Bone marrow (tissue), 2 donors: Measurements from ENCODE around the gene TNFRSF1A.

Source experiments
- DNase-seq, 2 donors: peaks; one replicate each; lab custom pipeline; 2025; lab: John Stamatoyannopoulos, UW

TNFRSF1A gene

DNA sequence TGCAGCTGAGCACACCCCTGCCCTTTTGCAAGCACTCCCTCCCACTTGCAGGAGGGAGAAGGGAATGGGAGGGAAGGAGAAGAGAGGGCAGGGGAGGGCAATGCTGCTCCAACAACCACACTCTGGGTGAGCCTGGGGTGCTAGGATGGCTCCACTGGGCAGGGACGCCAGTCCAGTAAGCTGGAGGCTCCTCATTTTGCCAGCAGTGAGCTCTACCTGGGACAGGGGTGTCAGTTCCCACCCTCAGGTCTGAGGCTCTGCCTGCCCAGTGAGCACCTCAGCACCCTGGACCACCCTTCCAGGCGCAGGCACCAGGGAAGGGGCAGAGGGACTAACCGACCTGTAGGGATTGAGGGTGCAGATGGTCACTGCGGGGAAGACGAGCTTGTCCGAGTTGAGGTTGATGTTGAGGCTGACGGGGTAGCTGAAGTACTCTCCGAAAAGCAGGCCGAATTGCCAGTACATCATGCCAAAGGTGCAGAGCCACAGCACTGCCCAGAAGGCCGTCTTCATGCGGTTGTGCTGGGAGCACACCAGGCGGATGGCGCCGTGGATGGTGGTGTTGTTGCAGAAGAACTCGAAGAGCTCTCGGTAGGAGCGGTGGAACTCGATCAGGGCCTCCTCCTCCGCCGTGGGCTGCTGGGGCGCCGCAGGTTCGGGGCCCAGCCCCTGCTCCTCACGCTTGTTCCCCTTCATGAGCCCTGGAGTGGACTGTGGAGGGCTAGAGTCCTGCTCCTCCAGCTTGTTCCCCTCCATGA, 32.3 kb upstream of the TNFRSF1A start:
- DNase-seq: no peak

DNA sequence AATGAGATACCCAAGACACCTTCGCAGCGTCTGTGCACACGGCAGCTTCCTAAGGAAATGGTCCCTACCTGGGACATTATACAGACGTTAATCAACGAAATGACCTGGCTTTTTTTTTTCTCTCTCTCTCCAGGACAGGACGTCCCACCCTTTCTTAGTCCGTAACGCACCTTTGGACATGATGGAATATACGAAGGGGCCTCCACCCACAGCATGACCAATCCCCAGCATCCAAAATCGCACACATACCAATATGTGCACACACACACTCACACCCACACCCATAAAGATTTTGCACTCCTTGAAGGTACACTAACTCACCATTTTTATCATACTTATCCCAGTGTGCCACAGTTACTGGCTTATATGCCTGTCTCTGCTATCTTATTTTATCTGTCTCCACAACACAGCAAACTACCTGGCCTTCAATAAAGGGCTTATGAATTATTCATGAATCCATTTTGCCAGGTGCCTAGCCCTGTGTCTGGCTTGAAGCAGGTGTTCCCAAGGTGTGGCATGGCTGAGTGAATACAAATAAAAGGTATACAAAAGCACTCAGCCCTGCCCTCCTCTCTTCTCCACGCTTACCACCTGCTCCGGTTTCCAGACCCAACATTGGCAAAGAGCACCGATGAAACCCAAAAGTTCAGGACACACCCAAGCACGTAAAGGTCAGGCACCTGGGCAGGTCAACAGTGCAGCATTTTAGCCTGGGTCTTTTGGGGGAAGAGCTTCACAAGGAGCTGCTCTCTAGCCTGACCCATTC, 31.3 kb upstream of the TNFRSF1A start:
- no peak for DNase-seq

DNA sequence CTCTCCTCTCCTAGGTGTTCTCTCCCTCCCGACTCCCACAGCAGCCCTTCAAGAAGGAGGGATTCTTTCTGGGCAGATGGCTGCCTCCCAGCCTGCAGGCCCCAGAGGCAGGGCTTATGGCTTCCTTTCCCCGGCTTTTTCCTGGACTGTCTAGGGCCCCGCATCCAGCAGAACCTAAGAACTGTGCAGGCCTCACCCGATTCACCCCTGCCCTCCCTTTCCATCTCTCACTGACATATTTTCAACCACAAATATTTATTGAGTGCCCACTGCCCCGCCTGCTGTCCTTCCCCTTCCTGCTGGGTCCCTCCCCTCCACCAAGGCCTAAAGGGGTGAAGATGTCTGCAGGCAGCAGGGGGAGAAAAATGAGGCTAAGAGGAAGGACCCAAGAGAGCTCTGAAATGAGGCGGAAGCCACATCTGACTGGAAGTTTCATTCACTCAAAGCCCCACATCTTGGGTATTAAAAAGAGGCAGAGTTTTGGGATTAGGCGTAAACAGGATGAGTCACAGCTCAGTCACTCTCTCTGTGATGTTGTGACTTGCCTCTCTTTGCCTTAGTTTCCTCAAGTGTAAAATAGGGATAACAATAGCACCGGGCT, 30.6 kb upstream of the TNFRSF1A start:
- peak in 1 of 2 donors; percentile 87 for DNase-seq

DNA sequence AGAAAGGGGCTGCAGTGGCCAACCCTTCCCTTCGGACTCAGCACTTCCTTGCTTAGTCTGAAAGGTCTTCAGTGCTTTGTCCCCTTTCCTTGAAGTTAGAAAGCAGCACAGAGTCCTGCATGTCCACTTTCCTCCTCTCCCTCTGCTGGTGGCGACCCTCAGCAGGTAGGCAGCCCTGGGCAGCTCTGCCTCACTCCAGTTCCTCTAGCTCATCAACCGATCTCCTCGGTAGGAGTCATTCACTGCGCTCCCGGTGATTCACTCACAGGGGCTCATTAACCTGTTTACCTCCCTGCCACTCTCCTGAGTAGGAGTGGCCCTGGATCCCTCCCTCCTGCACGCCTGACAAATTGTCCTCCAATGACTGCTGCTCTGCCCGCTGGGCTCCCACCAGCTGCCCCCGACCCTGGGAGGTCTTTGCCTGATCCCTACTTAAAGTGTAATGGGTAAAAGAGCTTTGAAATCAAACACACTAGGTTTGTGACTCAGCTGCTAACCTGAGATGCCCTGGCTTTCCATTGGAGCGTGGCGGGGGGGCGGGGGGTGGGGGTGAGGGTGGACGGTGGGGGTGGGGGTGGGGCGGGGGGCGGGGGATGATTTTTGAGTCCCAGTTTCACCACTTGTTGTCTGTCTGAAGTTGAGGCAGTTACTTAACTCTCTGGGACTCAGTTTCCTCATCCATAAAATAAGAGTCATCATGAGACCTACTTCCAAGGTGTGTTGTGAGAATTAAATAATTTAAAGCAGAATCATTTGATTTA, 29.3 kb upstream of the TNFRSF1A start:
- DNase-seq: no peak

DNA sequence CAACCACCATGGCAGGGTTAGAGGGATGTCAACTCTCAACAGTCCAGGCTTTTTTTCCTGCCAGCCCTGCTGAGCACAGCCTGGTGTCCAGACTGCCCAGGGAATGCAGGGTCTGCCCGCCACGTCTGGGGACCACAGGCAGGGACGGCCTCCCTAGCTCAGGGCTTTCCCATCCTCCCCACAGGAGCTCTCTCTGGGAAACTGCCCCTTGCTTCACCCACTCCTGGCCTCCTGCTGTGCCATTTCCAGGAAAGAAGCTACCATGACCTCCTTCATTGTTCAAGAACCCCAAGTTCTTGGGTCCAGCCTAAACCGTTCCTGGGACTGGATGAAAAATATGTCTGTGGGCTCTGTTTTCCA, 28.7 kb upstream of the TNFRSF1A start:
- DNase-seq: no peak

DNA sequence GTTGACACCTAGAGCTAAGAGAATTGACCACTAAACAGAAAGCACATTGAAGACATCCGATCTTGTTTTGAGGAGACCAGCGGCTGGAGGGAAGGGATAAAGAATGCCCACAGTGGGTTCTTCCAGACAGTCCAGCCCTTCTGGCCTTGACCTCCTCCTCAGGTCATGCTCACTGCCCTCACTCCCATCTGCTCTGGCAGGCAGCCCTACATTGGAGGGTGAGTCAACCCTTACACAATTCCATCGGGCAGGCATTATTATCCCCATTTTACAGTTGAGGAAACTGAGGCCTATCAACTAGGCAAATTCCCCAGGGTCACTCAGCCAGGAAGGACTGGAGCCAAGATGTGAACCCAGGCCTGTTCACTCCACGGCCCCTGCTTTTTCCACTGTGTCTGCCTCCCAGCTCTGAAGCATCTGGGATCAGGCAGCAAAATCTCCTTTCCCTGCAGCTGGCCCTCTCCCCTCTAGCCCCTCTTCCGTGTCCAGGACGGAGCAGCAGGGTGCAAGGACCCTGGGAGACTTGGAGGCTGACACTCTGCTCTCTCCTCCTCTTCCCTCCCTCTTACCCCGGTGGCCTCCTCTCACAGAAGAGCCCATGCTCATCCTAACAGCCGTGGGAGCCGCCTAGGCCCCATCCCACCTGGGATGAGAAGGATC, 28.2 kb upstream of the TNFRSF1A start:
- DNase-seq: no peak

DNA sequence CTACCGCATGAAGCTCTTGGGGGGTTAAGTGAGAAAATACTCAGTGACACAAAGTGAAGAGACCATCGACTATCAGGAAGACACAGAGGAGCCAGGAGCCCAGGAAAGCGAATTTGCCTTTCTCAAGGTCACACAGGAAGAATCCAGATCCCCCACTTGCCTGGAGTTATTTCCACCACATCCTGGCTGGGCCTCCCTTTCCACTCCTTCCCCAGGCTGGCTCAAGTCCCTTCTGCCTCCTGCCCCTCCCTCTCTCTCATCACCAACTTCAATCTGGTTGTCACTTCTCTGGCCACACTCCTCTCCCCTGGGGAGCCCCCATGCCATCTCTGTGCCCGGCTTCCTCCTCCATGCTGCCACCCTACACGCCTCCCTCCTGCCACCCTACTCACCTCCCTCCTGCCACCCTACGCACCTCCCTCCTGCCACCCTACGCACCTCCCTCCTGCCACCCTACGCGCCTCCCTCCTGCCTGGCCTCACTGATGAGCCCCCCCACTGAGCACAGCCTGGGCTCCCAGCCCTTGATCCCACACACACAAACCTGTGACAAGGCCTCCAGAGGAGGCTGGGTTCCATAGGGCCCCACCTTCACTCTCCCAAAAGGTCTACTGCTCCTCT, 27.1 kb upstream of the TNFRSF1A start:
- DNase-seq: no peak

DNA sequence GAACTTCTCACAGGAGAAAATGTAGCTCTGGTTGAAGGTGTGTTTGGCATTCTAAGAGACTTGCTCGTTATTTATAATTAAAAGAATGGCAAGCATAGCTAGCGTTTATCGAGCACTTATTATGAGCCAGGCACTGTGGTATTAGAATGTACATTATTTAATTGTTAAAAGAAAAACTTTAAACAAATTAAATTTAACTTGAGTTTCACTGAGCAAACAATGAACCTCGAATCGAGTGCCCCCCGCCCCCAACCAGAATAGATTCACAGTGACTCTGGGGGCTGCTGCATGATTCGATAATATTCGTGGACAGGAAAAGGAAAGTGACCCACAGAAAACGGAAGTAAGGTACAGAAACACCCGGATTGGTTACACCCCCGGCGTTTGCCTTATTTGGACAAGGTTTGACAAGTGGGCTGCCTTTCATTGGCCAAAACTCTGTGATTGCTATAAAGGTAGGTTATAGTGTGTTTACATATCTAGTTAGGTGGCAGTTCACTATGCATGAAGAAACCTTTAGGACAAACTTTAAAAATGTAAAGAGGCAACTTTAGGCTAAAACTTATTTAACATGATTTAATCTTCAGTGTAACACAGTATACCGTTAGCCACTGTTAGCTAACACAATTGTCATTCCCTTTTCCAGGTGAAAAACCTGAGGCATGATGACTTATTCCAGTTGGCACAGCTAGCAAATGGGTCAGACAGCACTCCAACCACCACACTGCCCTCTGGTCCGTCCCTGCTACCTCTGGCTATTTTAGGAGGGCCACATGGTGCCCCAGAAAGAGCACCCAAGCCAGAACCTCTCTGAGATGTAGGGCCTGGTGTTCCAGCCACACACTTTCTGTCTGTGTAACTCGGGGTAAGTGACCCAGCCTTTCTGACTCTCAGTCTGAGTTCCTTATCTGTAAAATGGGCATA, 26.4 kb upstream of the TNFRSF1A start:
- no peak for DNase-seq

DNA sequence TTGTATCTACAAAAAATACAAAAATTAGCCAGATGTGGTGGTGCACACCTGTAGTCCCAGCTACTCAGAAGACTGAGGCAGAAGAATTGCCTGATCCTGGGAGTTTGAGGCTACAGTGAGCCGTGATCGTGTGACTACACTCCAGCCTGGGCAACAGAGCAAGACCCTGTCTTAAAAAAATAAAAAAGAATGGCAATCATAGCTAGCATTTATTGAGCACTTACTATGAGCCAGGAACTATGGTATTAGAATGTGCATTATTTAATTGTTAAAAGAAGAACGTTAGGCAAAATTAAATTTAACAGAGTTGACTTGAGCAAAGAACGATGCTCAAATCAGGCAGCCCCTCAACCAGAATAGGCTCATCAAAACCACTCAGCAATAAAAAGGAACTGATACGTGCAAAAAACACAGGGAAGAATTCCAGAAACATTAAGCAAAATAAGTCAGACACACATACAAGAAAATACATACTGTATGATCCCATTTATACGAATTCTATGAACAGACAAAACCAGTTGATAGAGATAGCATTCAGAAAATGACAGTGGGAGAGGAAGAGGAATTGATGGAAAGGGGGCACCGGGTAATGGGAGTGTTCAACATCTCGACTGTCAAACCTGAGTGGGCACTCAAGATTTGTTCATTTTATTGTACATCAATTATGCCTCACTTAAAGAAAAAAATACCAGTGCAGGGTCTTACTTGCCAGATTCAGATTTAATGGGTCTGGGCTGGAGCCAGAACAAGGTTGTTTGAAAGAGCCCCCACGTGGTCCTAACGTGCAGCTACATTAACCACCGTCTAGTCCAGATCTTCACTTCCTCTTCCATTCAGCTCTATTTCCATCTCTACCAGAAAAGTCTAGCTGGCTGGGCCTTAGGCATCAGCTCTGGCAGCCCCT, 25.4 kb upstream of the TNFRSF1A start:
- peak in 1 of 2 donors; percentile 90 for DNase-seq

DNA sequence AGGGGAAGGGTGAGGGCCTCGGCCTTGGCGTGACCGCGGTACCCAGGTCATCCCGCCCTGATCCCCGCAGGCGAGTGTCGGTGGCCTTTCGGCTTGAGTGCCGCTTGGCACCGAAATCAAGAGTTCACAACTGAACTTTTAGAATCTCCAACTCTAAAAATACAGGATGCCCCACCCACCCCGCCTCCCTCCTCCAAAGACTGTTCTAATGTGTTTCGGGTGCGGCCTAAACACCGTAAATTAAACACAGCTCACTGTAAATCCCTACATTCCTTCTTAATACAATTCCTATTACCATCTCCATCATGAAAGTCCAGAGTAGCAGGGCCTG, 22.1 kb upstream of the TNFRSF1A start:
- no peak for DNase-seq

DNA sequence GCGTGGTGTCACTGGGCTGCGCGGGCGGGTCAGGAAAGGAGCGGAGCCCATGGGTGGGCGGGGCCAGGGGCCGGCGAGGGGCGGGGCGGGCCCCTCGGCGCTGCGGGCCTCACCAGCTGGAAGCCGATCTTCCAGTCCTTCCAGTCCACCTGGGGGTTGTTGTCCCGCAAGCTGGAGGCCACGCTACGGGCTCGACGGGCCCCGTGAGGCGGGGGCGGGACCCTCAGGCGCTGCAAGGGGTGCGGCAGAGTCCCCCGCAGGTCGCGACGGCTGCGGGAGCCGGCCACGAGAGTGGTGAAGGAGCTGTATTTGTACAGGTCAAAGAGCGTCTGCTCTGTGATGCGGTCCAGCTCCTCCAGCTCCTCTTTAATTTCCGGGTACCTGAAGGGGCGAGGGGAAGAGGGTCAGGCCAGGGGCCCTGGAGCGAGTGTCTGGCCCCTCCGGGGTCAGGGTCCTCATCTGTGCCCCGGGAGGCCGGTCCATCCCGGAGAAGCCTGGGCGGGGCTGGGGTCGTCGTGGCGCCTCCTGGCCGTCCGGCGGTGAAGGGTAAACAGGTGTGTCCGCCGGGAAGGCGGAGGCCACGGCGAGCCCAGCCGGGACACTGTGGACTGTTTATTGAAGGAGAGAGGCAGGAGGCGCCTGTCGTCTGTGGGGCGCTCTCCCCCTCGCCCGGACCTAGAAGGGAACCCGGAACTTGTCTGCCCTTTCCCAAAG, 21.6 kb upstream of the TNFRSF1A start:
- peak in 1 of 2 donors; percentile 46 for DNase-seq

DNA sequence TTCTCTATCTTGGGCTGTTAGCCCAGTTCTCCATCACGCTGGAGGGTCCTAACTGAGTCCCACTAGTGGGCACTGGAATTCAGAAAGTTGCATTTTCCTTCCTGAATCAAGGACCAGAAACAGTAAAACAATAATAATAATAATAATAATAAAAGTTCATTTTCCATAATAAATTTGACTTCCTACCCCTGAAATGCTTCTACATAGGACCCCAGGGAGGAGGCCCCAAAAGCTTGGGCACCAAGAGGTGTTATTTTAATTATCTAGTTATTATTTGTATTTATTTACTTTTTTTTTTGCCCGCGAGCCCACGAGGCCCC, 21.1 kb upstream of the TNFRSF1A start:
- DNase-seq: no peak

DNA sequence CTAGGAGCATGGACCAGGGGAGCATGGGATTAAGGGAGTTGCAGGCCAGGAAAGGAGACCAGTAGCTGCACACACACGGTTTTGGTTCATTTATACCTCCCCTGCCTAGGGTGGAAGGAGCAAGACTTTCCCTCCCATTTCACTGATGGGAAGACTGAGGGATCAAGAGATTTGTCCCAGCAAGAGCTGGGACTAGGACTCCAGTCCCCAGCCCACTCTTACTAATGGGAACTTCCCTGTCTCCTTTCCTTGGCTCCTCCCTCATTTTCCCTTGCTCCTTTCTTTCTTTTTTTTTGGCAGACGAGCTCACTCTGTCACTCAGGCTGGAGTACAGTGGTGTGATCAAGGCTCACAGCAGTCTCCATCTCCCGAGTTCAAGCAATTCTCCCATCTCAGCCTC, 20.5 kb upstream of the TNFRSF1A start:
- DNase-seq: no peak

DNA sequence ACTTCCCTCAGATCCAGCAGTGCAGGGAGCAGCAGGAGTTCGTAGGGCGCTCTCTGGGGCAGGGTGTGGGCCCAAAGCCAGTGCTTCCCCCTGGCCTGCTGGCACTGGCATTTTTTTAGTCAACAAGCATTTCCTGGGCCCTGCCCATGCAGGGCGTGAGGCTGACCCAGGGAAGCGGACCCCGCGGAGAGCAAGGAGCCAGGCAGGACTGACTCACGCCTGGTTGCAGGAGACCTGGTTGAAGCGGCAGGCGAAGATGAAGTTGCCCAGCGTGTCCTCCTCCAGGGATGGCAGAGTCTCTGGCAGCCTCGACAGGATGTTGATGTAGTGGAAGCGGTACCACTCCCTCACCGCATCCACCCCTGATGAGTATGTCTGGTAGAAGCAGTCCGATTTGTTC, 20.0 kb upstream of the TNFRSF1A start:
- no peak for DNase-seq

DNA sequence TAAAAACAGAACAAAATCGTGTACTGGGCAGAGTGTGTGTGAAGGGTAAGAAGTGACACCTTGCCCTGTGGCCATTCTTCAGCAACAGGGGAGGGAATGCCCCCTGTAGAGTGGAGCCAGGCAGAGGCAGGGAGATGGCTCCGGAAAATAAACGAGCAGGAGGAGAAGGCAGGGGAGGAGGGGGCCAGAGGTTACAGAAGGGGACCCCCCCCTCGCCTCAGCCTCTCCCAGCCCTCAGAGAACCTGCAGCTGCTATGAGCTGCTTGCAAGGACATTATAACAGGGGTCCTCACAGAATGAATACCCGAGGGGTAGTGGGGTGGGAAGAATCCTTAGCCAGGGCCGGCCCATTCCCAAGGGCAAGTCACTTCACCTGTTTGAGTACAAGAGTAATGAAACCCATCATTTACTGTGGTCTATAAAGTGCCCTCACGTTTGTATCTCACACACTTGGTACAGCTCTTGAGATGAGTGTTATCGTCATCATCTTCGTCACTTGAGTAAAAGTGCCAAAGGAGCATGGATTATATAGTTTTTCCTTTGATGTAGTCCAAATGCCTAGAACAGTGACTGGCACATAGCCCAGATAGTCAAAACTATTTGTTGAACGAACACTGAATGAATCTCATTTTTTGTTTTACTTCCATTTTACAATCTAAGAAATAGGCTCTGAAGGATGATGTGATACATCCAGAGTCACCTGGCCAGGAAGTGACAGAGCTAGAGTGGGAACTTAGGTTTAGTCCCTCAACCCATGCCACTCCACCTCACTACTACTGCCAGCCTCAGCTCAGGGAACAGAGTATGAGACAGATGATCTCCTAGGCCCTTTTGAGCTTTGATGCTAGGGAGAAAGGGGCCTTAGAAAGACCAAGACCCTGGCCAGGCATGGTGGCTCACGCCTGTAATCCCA, 19.0 kb upstream of the TNFRSF1A start:
- no peak for DNase-seq

DNA sequence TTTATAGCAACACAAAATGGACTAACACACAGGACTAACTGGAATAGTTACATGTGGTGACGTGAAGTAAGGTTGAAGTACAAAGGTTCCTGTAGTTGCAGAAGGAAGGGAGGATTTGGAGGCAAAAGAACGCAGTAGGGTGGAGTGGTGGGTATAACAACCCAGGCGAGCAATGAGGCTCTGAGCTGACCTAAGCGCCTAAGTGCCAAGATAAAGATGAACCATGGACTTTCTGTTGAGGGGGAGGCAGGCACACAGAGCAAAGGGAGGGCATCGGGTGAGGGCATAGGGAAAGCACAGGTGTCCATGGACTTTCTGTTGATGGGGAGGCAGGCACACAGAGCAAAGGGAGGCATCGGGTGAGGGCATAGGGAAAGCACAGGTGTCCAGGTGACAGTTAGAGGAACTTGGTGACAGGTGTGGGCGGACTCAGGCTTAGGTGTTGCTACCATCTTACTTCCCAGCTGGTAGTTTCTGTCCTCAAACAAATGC, 18.2 kb upstream of the TNFRSF1A start:
- no peak for DNase-seq

DNA sequence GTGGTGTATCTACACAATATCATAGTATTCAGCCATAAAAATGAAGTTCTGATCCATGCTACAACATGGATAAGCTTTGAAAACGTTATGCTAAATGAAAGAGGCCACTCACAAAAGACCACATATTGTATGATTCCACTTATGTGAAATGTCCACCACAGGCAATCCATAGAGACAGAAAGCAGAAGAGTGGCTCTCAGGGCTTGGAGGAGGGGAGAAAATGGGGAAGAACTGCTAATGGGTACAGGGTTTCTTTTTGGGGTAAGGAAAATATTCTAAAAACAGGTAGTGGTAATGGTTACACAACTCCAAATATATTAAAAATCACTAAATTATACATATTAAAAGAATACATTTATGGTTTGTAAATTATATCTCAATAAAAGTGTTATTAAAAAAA, 17.0 kb upstream of the TNFRSF1A start:
- no peak for DNase-seq

DNA sequence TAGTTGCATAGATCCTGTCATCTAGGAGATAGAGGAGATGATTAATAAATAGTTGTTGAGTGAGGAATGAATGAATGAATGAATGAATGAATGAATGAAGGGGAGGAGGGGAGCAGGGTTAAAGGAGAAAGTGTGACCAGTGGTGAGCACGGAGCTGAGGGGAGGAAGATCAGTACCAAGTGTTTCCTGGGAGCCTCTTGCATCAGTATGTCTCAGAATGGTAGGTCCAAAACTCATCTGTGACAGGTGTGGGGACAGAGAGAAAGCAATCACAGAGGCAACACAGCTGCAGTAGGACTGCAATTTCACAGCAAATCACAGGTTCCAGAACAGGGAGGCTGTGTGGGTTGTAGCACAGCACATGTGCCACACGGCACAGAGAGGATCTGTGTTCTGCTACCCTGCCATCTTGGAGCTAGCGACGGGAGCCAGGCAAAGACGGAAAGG, 14.5 kb upstream of the TNFRSF1A start:
- DNase-seq: no peak
